NCI-H1092 (cell line): ENCODE results near the gene CSNK1D.

Experiments used
- DNase-seq: peaks from one replicate; lab custom pipeline; 2025; lab: John Stamatoyannopoulos, UW

The CSNK1D gene

DNA sequence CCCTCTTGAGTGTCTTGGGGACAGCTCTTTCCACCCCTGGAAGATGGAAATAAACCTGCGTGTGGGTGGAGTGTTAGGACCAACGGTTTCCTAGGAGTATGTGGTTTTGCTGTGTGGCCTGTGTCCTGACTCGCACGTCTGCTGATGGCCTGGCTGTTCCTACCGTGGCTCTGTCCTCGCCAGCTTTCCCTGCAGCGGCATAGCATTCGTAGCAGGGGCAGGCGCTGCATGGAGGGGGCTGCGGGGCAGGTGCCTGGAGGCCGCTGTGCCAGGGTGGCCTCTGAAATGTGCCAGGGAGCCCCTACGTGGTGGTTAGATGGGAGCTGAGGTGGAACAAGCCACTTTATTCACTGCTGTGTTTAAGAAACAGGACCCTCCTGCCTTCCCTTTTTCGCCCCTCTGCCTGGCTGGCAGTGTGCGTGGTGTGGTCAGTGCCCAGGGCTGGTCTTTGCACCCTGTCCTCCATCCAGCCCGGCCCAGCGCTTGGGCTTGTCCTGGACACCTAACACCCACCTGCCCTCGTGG, 34.0 kb downstream of the CSNK1D start:
- DNase-seq = no peak

DNA sequence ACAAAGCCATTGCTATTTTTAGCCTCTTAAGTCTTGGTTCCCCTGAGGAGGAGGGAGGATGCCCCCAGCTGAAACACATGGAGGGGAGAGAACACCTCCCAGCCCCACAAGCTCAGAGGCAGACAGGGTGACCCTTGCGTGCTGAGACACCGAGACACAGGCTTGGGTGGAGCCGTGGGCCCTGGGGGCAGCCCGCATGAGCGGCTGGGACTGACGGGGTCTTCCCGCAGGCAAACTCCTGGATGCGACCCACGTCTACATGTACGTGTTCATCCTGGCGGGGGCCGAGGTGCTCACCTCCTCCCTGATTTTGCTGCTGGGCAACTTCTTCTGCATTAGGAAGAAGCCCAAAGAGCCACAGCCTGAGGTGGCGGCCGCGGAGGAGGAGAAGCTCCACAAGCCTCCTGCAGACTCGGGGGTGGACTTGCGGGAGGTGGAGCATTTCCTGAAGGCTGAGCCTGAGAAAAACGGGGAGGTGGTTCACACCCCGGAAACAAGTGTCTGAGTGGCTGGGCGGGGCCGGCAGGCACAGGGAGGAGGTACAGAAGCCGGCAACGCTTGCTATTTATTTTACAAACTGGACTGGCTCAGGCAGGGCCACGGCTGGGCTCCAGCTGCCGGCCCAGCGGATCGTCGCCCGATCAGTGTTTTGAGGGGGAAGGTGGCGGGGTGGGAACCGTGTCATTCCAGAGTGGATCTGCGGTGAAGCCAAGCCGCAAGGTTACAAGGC, 34.9 kb downstream of the CSNK1D start:
- DNase-seq = no peak

DNA sequence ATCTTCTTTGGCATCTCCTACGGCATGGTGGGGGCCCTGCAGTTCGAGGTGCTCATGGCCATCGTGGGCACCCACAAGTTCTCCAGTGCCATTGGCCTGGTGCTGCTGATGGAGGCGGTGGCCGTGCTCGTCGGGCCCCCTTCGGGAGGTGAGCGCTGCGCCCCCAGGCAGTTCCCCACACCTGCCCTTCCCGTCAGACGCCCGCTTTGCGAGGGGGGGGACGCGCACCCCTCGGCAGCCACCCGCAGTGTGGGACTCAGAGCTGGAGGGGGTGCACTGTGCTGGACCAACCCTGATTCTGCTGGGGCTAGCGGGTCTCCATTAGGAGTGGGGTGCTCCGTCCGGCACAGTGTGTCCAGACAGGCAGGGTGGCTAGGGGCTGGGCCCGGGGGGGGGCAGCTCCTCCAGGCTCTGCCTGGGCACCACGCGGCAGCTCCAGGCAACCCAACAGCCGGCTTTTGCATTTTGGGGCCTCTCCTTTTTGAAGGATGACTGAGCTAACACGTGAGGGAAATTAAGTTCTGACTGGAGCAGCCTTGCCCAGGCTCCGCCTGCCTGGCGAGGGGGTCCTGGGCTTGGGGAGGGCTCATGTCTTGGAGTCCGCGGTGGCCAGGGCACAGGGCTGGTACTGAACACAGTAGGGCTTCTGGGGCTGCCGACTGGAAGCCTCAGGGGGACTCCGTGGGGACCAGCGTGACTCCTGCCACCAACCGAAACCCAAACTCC, 35.6 kb downstream of the CSNK1D start:
- DNase-seq = no peak

DNA sequence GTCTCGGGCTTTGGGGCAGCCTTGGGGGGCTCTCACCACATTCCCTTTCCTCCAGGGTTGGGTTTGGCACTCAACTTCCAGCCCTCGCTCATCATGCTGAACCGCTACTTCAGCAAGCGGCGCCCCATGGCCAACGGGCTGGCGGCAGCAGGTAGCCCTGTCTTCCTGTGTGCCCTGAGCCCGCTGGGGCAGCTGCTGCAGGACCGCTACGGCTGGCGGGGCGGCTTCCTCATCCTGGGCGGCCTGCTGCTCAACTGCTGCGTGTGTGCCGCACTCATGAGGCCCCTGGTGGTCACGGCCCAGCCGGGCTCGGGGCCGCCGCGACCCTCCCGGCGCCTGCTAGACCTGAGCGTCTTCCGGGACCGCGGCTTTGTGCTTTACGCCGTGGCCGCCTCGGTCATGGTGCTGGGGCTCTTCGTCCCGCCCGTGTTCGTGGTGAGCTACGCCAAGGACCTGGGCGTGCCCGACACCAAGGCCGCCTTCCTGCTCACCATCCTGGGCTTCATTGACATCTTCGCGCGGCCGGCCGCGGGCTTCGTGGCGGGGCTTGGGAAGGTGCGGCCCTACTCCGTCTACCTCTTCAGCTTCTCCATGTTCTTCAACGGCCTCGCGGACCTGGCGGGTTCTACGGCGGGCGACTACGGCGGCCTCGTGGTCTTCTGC, 36.3 kb downstream of the CSNK1D start:
- no peak for DNase-seq

DNA sequence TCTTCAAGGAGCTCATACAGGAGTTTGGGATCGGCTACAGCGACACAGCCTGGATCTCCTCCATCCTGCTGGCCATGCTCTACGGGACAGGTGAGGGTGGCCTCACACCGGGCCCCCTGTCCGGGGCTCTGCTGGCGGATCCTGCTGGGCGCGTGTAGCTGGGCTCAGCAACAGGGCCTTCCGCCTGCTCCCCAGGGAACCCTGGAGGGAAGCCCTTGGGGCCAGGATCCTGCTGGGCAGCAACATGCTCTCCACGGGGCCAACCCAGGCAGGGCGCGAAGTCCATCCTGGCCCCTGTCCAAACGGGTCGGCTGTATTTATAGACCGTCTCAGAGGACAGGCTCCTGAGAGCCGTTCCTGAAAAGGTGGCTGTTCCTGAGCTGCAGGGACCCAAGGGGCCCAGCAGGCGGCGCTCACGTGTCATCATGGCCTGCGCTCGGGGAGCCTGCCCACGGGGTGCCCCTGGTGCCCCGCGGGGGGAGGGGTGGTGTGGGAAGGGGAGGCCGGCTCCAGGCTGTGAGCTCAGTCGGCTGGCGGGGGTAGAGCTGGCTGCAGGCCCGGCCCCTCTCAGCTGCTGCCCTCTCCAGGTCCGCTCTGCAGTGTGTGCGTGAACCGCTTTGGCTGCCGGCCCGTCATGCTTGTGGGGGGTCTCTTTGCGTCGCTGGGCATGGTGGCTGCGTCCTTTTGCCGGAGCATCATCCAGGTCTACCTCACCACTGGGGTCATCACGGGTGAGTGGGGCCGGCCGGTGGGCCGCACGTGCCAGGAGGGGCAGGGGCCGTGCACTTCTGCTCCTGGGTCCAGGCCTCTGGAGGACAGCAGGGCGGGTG, 37.1 kb downstream of the CSNK1D start:
- DNase-seq = peak; percentile 86

DNA sequence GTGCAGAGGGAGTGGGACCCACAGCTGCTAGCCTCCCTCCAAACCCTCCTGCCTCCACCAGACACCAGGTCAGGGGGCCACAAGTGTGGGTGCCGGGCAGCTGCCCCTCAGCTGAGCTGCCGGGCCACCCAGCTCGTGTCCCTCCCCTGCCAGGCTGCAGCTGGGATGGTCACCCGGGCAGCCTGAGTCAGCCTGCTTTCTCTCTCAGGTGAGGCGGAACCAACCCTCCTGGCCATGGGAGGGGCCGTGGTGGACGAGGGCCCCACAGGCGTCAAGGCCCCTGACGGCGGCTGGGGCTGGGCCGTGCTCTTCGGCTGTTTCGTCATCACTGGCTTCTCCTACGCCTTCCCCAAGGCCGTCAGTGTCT, 37.7 kb downstream of the CSNK1D start:
- DNase-seq = no peak

DNA sequence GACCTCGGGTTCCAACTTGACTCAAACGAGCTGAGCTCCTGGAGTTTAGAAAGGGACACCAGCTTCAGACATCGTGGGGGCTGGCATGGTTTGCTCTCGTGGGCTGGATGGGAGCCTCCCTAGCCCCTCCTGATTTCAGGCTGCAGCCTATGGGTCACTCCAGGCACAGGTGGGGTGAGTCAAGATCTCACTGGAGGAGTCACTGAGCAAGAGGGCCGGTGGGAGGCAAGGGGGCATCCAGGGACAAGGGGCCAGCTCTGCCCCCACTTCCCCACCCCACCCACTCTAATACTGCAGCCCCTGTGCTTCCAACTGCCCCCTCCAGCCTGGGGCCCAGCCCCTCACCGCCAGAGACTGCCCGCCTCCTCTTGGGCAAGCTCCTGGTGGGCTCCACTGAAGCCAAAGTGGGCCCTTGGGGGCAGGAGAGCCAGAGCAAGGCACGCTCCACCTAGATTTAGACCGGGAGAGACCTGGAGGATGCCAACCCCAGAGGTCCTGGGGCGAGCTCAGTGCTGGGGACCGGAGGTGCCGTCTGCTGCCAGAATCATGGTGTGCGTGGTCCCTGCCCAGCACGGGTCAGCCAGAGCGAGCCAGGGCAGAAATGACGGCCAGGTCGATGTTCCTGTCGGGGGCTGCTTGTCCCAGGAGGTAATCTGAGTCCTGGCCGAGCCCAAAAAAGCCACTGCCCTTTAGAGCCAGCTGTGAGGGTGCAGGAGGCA, 38.3 kb downstream of the CSNK1D start:
- no peak for DNase-seq

DNA sequence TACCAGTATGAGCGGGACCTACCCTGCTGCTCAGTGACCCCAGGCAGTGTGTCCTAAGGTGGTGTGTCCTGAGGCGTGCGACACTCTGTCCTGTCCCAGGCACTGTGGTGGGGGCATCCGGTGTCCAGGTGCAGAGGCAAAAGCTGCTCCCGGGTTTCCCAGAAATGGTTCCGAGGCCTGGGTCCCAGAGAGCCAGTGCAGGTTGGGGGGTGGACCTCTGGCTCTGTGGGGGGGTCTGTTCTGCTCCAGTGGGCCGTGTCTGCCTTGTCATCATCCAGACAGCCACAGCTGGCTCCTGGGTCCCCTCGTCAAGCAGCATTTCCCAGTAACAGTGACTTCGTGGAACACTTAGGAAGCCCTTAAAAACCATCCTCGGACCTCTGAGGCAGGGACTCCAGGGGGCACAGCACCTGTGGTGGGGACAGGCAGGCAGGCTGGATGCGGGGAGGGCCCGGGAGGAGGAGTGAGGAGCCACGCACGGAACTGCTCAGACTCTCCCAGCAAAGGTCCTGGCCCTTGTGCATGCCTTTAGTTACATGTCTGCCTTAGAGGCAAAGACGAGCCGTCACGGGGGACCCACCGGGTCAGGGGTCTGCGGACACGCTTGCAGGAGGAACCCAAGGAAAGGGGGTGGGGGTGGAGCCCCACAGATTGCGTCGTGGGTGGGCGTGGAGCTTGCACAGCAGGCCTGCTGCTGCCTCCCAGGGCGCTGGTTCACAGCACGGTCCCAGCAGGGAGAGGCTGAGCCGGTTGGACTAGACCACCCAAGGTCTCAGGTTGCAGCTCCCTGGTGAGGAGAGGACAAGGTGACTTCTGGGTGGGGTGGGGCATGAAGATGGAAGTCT, 39.1 kb downstream of the CSNK1D start:
- no peak for DNase-seq

DNA sequence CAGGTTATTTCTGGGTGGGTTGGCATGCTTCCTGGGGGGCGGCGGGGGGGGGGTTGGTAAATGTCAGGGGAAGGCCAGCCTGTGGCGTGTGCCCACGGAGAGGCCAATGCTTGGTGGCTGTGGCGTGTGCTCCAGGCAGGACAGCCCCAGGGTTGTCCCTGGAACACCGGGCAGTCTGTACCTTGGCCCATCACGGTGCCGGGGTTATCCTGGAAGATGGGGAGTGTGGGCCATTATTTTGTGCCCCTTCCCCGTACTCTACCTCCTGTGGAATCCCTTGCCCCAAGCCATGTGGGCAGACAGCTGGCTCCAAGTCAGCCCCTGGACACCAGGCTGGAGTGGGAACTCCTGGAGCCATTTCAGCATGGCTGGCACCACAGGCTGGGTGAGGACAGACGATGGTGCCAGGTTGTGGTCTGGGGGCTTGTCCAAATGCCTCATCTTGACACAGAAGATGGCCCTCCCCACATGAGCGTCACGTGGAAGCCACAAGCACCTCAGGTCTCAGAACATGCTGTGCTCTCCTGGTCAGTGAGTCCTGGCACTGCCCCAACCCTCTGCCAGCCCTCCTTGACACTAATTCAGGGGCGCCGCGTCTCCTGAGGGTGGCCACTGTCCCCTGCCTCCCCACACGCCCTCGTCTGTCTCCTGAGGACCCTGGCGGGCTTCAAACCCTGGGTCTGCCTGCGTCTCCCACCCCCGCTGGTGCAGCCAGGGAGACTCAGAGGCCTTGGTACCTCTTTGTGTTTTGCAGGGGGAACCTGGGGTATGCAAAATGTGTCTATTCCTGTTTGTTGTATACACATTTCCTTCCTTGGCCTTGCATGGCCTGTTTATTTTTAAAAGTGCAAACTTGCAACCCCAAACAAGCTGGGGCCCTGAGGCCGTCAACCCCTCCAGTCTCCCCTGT, 40.4 kb downstream of the CSNK1D start:
- no peak for DNase-seq

DNA sequence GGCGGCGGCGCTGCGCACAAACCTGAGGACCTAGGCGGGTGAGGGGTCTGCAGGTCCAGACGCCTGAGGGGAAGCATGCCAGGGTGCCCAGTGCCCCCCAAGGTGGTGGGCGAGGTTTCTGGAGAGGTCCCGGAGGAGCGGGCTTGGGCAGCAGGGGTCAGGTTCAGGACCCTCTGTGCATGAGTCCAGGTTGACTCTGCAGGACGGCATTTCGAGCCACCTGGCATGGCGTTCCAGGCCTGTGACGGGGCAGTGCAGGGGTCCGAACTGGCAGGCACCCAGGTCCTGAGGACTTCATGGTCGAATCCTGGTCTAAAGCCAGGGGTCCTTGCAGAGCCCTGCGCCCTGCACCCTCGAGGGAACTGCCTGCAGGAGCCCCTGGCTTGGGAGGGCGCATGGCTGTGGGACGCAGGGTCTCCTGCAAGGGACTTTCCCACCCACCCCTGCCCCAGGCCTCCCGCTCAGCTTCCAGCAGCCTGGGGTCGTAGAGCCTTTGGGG, 41.1 kb downstream of the CSNK1D start:
- DNase-seq = no peak

DNA sequence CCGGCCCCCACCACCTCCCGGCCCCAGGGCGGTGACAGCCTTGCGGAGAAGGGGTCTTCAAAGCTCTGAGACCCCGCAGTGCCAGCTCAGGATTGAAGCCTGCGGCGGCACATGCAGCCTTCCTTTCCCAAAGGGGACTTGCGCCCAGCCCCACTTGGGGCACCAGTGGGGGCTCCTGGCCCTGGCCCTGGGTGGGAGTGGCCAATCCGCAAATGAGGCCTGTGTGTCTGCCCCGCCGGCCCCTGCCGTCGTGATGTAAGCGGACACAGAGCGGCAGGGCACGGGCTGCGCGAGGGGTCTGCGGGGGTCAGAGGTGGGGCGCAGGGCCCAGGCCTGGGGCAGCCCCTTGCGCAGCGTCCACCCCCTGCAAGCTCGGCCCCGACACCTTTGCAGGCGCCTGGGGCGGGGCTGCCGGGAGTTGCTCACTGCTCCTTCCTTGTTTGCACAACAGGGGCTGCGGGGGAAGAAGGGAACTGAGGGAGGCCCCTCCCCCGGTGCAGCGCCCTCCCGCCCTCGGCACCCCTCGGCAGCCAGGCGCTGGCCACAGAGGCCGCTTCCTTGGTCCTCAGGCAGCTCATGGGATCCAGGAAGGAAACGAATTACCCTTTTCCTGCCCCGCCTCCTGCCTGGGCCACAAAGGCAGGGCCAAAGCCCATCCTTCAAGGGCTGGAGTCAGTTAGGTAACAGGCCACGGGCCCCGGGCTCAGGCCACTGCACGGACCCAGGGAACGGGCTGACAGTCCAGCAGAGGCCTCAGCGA, 41.8 kb downstream of the CSNK1D start:
- no peak for DNase-seq

DNA sequence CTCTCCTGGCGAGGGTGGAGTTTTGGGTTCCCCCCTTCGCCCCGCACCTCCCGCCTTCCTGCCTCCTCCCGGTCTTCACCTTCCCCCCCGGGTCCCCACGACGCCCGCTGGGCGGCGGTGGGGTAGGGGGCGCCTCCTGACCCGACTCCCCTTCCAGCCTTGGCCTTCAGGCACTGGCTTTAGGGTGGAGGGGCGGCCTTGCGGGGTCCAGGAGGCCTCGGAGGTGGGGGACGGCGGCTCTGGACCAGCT, 42.3 kb downstream of the CSNK1D start:
- no peak for DNase-seq

DNA sequence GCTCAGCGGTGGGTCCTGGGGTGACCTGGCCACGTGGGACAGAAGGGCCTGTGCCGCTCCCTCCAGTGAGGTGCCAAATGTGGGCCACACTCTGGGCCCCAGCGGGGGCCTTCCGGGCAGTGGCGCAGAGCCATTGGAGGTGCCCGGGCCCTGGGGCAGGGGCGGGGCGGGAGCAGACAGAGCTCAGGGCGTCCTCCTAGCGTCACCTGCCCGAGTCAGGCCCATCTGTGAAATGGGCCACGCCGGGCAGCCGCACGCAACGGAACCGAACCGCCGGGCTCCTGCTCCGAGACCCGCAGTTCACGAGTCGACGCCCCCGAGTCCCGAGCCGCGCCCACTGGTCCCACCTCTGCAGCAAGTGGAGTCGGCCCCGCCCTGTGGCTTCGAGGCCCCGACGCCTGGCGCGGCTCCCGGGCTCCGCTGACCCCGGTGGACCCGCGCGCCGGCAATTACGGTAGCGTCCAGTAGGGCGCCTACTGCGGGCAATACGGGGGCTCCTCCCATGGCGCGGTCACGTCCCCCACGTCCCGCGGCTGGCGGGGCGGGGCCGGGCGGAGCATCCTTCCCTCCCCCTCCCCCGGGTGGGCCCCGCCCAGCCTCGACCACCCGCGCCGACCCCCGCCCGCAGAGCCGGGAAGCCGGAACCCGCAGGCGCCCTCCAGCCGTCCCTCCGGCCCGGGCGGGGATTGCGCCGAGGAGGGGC, 42.7 kb downstream of the CSNK1D start:
- DNase-seq = no peak

DNA sequence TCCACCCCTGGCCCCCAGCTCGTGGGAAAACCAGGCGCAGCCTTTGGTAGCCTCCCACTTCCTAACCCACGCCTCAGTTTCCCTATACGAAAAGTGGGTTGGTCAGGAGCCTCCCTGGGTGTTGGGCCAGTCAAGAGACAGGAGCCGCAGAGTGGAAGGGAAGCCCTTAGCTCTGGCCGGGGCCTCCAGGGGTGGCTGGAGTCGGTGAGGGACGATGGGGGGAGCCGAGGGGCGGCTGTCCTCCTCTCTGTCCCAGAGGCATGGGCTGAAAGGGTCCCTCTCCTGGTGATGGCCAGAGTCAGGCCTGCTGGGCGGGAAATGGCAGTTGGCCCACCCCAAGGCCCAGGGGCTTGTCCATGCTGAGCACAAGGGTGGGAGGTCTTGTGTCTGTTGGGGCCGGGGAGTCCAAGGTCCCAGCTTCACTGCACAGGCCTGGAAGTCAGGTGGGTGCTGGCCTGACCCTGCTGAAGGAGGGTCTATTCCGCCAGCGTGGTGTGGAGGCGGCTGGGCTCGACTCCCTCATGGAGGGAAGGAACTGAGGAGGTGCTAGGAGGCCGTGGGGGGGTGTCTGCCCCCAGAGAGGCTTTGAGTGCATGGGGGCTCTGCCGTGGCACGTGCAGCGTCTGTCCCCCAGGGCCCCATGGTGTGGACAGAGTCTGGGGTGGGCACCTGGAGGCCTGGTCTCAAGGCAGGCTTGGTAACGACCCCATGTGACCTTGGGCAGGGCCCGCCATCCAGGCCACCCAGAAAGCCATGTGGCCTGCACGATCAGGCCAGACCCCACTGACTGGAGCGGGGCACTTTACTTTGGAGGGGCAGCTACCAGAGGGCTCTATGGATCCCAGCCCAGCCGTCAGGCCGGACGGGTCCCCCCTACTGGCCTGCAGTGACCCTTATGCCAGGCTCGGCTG, 43.5 kb downstream of the CSNK1D start:
- no peak for DNase-seq

DNA sequence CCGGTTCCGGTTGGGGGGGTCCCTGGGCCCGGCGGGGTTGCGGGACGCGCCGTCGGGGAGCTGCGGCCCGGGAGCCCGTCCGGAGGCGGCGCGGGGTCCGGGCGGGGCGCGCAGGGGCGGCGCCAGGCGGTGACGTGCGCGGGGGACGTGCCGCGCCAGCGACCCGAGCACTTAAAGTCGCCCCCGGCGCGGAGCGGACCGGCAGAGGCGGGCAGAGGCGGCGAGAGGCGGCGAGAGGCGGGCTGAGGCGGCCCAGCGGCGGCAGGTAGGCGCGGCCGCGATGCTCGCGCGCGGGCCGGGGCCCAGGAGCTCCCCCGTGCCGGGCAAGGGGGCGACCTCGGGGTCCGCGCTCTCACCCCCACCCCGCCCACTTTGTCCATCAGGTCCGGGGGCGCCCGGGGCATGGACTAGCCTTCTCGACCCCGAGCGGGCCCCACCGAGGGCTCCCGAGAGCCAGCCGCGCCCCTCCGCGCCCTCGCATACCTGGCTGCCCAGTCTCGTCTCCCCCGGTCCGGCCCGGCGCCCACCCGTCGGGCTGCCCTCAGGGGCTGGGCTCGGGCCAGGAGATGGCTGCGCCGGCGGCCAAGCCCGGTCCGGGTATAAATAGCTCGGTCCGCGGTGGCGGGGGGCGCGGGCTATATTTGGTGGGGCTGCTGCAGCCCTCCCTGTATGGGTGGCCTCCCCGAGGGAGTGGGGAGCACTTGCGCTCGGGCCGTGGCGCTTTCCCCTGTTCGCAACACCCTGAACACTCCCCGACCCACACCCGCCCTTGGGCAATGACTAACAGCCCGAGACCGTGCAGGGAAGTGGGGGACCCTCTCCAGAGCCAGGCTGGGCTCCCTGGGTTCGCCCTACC, 44.4 kb downstream of the CSNK1D start, which contains the start of gene SLC16A3:
Gene SLC16A3 (plus strand): TSS at position 201 of the 856 bp plus-strand sequence. CDS start 6,967 bp downstream, outside the sequence.
- no peak for DNase-seq

DNA sequence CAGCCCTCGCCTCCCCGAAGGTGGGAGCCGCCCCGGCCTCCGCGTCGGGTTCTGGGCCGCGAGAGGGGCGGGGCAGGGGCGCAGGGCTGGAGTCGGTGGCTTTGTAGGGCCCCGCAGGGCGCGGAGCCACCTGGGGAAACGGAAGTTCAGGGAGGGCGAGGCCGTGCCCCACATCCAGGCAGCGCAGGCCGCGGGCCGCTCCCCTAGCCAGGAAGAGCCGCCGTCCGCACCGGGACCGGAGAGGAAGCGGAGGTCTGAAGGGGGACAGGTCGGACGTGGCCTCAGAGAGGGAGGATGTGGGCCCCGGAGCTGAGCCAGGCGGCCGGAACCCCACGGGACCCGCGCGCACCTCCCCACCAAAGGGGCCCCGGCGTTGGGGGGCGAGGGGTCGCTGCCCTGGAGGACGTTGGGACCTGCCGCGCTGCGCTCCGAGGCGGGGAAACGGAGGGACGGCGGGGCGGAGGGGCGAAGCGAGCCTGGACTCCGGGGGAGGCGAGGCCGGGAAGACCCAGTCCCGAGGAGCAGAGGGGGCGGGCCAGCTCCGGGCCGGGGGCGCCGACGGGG, 45.1 kb downstream of the CSNK1D start:
- no peak for DNase-seq
